Keratinocyte (primary cell): Measurements from ENCODE around the gene F5. TPM values are rescaled to one million over a fixed set of nuclear protein-coding genes. Genes with fewer than 3 reads are reported as not detected.

Source experiments
- DNase-seq: peaks from one replicate; pipeline ENCODE4 v3.0.0-alpha.2; 2011; ENCODE audit warnings: low read depth, missing footprints, low spot score
- FAIRE-seq: peaks from 2 replicates; lab custom pipeline; 2011; peaks lifted over from hg19 to GRCh38; lab: Jason Lieb, UNC
- H2AFZ ChIP-seq: 2 replicates; pipeline ENCODE4 v1.6.0; 2012; ENCODE audit warnings: low read length, control low read depth, inconsistent platforms; ENCODE audit not compliant: control insufficient read depth
- H3K27ac ChIP-seq: 2 replicates; pipeline ENCODE4 v1.5.1; 2011; ENCODE audit warnings: low read length; ENCODE audit not compliant: control insufficient read depth, insufficient read depth
- H3K27me3 ChIP-seq: 3 replicates; pipeline ENCODE4 v1.6.0; 2011; ENCODE audit warnings: low read length; ENCODE audit not compliant: control insufficient read depth, insufficient read depth; ENCODE audit errors: extremely low read depth
- H3K36me3 ChIP-seq, 2 experiments: 2 replicates in 1 of 2; 3 replicates in 1 of 2; pipeline ENCODE4 v1.5.1; 2011; ENCODE audit warnings: low read length in 2 of 2, mild to moderate bottlenecking in 1 of 2; ENCODE audit not compliant: control insufficient read depth in 2 of 2, insufficient read depth in 2 of 2; ENCODE audit errors: extremely low read depth in 1 of 2
- H3K4me1 ChIP-seq: 3 replicates; pipeline ENCODE4 v1.5.1; 2011; ENCODE audit warnings: low read length; ENCODE audit not compliant: control insufficient read depth, insufficient read depth; ENCODE audit errors: extremely low read depth
- H3K4me2 ChIP-seq: 3 replicates; pipeline ENCODE4 v1.6.0; 2011; ENCODE audit warnings: low read depth, low read length; ENCODE audit not compliant: control insufficient read depth, insufficient read depth; ENCODE audit errors: extremely low read depth
- H3K4me3 ChIP-seq, 3 experiments: fragments of 200-600 bp in 1 of 3; sonication (generic) in 1 of 3; 2 replicates in 2 of 3; 3 replicates in 1 of 3; pipeline ENCODE4 v1.5.1; 2011 to 2016; ENCODE audit warnings: low read length in 3 of 3, mild to moderate bottlenecking in 3 of 3, control low read depth in 2 of 3, inconsistent platforms in 1 of 3, low read depth in 1 of 3, mixed read lengths in 1 of 3, mixed run types in 1 of 3, moderate library complexity in 1 of 3; ENCODE audit not compliant: control insufficient read depth in 2 of 3, insufficient read depth in 2 of 3; ENCODE audit errors: extremely low read depth in 1 of 3
- H3K79me2 ChIP-seq: 2 replicates; pipeline ENCODE4 v1.6.0; 2012; ENCODE audit warnings: low read length; ENCODE audit not compliant: control insufficient read depth, insufficient read depth
- H3K9ac ChIP-seq: 3 replicates; pipeline ENCODE4 v1.6.0; 2011; ENCODE audit warnings: low read length; ENCODE audit not compliant: control insufficient read depth, insufficient read depth; ENCODE audit errors: extremely low read depth
- H3K9me1 ChIP-seq: 3 replicates; pipeline ENCODE4 v1.6.0; 2011; ENCODE audit warnings: low read length; ENCODE audit not compliant: control insufficient read depth, insufficient read depth; ENCODE audit errors: extremely low read depth
- H3K9me3 ChIP-seq: 2 replicates; pipeline ENCODE4 v1.5.1; 2012; ENCODE audit warnings: low read depth, low read length; ENCODE audit not compliant: control insufficient read depth
- H4K20me1 ChIP-seq: 3 replicates; pipeline ENCODE4 v1.6.0; 2011; ENCODE audit warnings: low read length; ENCODE audit not compliant: control insufficient read depth, insufficient read depth; ENCODE audit errors: extremely low read depth
- EZH2 ChIP-seq: IDR thresholded peaks from one replicate; pipeline ENCODE4 v1.6.1; 2012; ENCODE audit warnings: inconsistent platforms, mild to moderate bottlenecking, low read length, moderate library complexity
- dilution Hi-C: fragments of 300-500 bp; cut with MboI; formaldehyde crosslinking; loops from one replicate; pipeline ENCODE4 v1.7.0; 2020; ENCODE audit warnings: low sequenced_read_pairs; ENCODE audit not compliant: extremely low pct_ligation_motif_present
- polyA plus RNA-seq, 5 experiments: library from polyadenylated mRNA; depleted of rRNA in 3 of 5; stranded (reverse) in 3 of 5; stranded (forward) in 1 of 5; unstranded in 1 of 5; fragments of >200 nt; gene quantifications; 1 replicate in 1 of 5; 2 replicates in 3 of 5; 3 replicates in 1 of 5; pipeline versions ENCODE4 v1.2.1 to v1.2.3, GENCODE V29; 2011 to 2012; ENCODE audit warnings: missing spikeins in 2 of 5, low read depth in 1 of 5, low replicate concordance in 1 of 5
- TF ChIP-seq, protein P1 (sequence below), 3 experiments: IDR thresholded peaks in 1 of 3; conservative IDR thresholded peaks in 1 of 3; optimal IDR thresholded peaks in 1 of 3; 2 replicates in 2 of 3; 3 replicates in 1 of 3; pipeline versions ENCODE3 to v1.5.1; 2011; ENCODE audit warnings: low read length in 3 of 3, mild to moderate bottlenecking in 3 of 3, moderate library complexity in 2 of 3, control low read depth in 1 of 3, inconsistent platforms in 1 of 3; ENCODE audit not compliant: insufficient read depth in 2 of 3; ENCODE audit errors: extremely low read depth in 1 of 3

Gene F5
- polyA plus RNA-seq, 1 donor (not counting 4 experiments of a cell fraction or from before 2014, with no cell fraction given), result 0.01 TPM

DNA sequence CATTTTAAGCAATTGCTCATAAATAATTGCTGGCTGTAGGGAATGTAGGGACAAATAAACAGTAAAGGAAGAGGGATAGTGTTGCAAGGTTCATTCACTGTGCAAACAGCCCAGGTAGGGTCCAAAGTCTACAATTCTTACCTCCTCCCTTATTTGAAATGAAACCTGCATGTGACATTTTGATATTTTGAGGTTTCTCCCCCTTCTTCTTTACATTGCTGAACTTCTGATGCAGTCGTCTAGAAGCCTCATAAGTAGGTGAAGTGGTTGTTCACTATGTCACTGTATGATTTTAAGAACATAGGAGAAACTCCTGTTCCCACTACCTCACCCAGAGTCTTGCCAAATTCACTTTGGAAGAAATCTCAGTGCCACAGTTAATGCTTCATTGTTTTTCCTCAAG, 16.1 kb downstream of the F5 start:
- FAIRE-seq, result no peak
- H3K9me1 ChIP-seq, result no peaks in the 10 kb centered on the region
- H4K20me1 ChIP-seq, result no peaks in the 10 kb centered on the region
- H3K36me3 ChIP-seq, result no peaks in the 10 kb centered on the region
- no peak overlapping the region for H3K4me2 ChIP-seq
- no peak overlapping the region for H3K27ac ChIP-seq
- H3K9me3 ChIP-seq, result no peaks in the 10 kb centered on the region
- no peak overlapping the region for H2AFZ ChIP-seq
- no peak for DNase-seq
- peaks cover 11% of the 10 kb centered on the region for H3K4me1 ChIP-seq
- dilution Hi-C loops, result no loop called here
- no peak overlapping the region for H3K4me3 ChIP-seq
- TF ChIP-seq, protein P1, sequence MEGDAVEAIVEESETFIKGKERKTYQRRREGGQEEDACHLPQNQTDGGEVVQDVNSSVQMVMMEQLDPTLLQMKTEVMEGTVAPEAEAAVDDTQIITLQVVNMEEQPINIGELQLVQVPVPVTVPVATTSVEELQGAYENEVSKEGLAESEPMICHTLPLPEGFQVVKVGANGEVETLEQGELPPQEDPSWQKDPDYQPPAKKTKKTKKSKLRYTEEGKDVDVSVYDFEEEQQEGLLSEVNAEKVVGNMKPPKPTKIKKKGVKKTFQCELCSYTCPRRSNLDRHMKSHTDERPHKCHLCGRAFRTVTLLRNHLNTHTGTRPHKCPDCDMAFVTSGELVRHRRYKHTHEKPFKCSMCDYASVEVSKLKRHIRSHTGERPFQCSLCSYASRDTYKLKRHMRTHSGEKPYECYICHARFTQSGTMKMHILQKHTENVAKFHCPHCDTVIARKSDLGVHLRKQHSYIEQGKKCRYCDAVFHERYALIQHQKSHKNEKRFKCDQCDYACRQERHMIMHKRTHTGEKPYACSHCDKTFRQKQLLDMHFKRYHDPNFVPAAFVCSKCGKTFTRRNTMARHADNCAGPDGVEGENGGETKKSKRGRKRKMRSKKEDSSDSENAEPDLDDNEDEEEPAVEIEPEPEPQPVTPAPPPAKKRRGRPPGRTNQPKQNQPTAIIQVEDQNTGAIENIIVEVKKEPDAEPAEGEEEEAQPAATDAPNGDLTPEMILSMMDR (optimal IDR thresholded peaks at IDR 0.05 in 1 of 3, IDR thresholded peaks at IDR 0.05 in 1 of 3, conservative IDR thresholded peaks at IDR 0.05 in 1 of 3; ENCODE audit: extremely low read depth in 1 of 3, insufficient read depth in 2 of 3, low read length in 3 of 3), result no peak
- no peak for TF ChIP-seq EZH2
- H3K79me2 ChIP-seq, result no peaks in the 10 kb centered on the region
- H3K27me3 ChIP-seq, result peaks cover 2% of the 10 kb centered on the region
- no peak overlapping the region for H3K9ac ChIP-seq

DNA sequence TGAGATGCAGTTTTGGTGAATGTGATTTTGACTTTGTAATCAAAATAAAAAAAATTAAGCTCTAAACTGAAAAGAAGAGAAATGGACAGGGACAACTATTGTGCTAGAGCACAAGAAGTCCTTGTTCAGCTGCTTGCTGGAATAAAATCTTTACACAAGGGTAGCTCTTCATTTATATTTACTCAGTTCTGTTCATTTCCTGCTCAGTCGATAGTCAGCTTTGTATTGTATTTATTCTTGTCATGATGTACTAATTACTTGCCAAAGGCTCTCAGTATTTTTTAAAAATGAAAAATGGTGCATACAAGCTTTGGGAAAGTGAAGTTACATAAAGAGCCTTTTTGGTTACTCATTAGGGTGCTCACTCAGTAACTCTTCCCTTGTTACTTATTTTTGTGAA, 17.8 kb downstream of the F5 start:
- dilution Hi-C loops, result no loop called here
- H3K4me2 ChIP-seq, result no peak overlapping the region
- H3K79me2 ChIP-seq, result no peaks in the 10 kb centered on the region
- H3K27me3 ChIP-seq, result no peaks in the 10 kb centered on the region
- TF ChIP-seq, protein P1 (optimal IDR thresholded peaks at IDR 0.05 in 1 of 3, IDR thresholded peaks at IDR 0.05 in 1 of 3, conservative IDR thresholded peaks at IDR 0.05 in 1 of 3; ENCODE audit: extremely low read depth in 1 of 3, insufficient read depth in 2 of 3, low read length in 3 of 3), result no peak
- no peak overlapping the region for H3K4me3 ChIP-seq
- no peaks in the 10 kb centered on the region for H3K9me3 ChIP-seq
- no peaks in the 10 kb centered on the region for H3K36me3 ChIP-seq
- DNase-seq, result no peak
- no peak overlapping the region for H2AFZ ChIP-seq
- H4K20me1 ChIP-seq, result no peaks in the 10 kb centered on the region
- no peaks in the 10 kb centered on the region for H3K9me1 ChIP-seq
- no peak overlapping the region for H3K27ac ChIP-seq
- H3K4me1 ChIP-seq, result peaks cover 11% of the 10 kb centered on the region
- no peak overlapping the region for H3K9ac ChIP-seq
- FAIRE-seq, result no peak
